AG09319 (cell line): Measurements from ENCODE around the gene INIP.

Experiments used
- DNase-seq: peaks from one replicate; pipeline ENCODE4 v3.0.0-alpha.2; 2010; ENCODE audit warnings: low read depth; ENCODE audit errors: extremely low read depth
- CTCF ChIP-seq: IDR thresholded peaks from 2 replicates; pipeline ENCODE4 v1.5.1; 2011; ENCODE audit warnings: low read depth, mild to moderate bottlenecking, inconsistent platforms, low read length, moderate library complexity

The INIP gene

GRCh38 chr9:112760821-112761220 is 42.9 kb upstream of the INIP start:
- no peak for DNase-seq

GRCh38 chr9:112757940-112758339 is 40.0 kb upstream of the INIP start:
- no peak for DNase-seq
- TF ChIP-seq CTCF = no peak

More at GRCh38 chr9:112760821-112761220, 42.9 kb upstream of the INIP start:
- no peak for TF ChIP-seq CTCF

- TF ChIP-seq CTCF = no peak
- no peak for DNase-seq
Observed at GRCh38 chr9:112757282-112757883, 39.5 kb upstream of the INIP start.

- DNase-seq = no peak
- TF ChIP-seq CTCF = no peak
Observed at GRCh38 chr9:112755675-112756074, 37.8 kb upstream of the INIP start.

GRCh38 chr9:112755016-112755427 is 37.1 kb upstream of the INIP start:
- TF ChIP-seq CTCF = no peak
- no peak for DNase-seq

- no peak for TF ChIP-seq CTCF
- DNase-seq = no peak
Observed at GRCh38 chr9:112754578-112754977, 36.7 kb upstream of the INIP start.

GRCh38 chr9:112753725-112754124 is 35.8 kb upstream of the INIP start:
- no peak for DNase-seq
- no peak for TF ChIP-seq CTCF
